ENCODE results near the gene FRMD1. TPM values are rescaled to one million over a fixed set of nuclear protein-coding genes. Genes with fewer than 3 reads are reported as not detected.

FRMD1 gene
- total and polyA plus RNA-seq, 10 of the 15 experiments (the other 5 are each of a cell fraction or from before 2014, with no cell fraction given), result not detected

DNA sequence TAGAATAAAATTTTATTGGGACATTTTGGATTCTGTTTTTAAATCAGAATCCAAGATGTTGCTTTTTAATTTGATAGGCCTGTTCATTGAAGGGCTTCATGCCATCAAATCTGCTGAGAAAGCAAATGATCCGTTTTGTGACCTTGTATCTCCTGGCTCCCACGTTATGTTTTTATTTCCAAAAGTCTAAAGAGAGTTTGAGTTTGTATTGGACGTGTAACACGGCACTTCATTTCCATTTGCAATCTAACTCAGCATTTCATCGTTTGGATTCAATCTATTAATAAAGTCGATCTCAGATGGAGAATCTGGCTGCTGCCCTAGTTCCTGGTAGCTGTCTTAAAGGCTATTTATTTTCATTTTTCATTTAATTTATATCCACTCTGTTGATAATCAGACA, 64.6 kb downstream of the FRMD1 start:
- ChIA-PET RAD21 (ENCODE audit: unreplicated experiment) (no interaction called here), POLR2A (no interaction called here), CTCF (no interaction called here), SMC1A (ENCODE audit: uncharacterized antibody, unreplicated experiment) (no interaction called here)
- BruUV-seq (replicated peaks), result no TSS peak
- DNase-seq (ENCODE audit: low read depth, low spot score) (no peak), FAIRE-seq (no peak), ATAC-seq (no peak)
- H3K36me3 ChIP-seq (ENCODE audit: control insufficient read depth in 2 of 2, insufficient read depth in 2 of 2, low read length in 1 of 2), result no peaks in the 10 kb centered on the region
- H3K9me3 ChIP-seq (replicated peaks; ENCODE audit: control insufficient read depth, insufficient read depth, low read length), result peaks cover 1% of the 10 kb centered on the region
- intact Hi-C loops (cut with micrococcal nuclease; ENCODE audit: unreplicated experiment) (no loop called here), in situ Hi-C loops (cut with MboI) (no loop called here)
- H3K4me1 ChIP-seq (ENCODE audit: control insufficient read depth, insufficient read depth, low read length), result no peaks in the 10 kb centered on the region
- no peak overlapping the region for H3K9ac ChIP-seq (ENCODE audit: control insufficient read depth, insufficient read depth, low read length)
- no peaks in the 10 kb centered on the region for H3K79me2 ChIP-seq (ENCODE audit: control insufficient read depth, insufficient read depth, low read length)
- no peaks in the 10 kb centered on the region for H3K27me3 ChIP-seq (replicated peaks in 1 of 2; ENCODE audit: control insufficient read depth in 2 of 2, insufficient read depth in 2 of 2, low read length in 1 of 2)
- WGBS (ENCODE audit: insufficient coverage, insufficient replicate concordance, low lambda C conversion rate, missing lambda C conversion rate), result 6% methylated on average over 6 of the region's 6 CpGs
- no peak overlapping the region for H3K4me2 ChIP-seq (ENCODE audit: control insufficient read depth, insufficient read depth)
- H3K4me3 ChIP-seq, result no peak overlapping the region
- H4K20me1 ChIP-seq (ENCODE audit: control insufficient read depth, insufficient read depth), result no peaks in the 10 kb centered on the region
- TF ChIP-seq LARP7 (IDR thresholded peaks at IDR 0.05) (no peak), ZSCAN29 (IDR thresholded peaks at IDR 0.05) (no peak), ZNF384 (IDR thresholded peaks at IDR 0.05; ENCODE audit: borderline replicate concordance, low read depth, low read length) (no peak), KAT2A (conservative IDR thresholded peaks at IDR 0.05; ENCODE audit: control insufficient read depth, low read depth, low read length) (no peak)
- TF ChIP-seq, protein P1, sequence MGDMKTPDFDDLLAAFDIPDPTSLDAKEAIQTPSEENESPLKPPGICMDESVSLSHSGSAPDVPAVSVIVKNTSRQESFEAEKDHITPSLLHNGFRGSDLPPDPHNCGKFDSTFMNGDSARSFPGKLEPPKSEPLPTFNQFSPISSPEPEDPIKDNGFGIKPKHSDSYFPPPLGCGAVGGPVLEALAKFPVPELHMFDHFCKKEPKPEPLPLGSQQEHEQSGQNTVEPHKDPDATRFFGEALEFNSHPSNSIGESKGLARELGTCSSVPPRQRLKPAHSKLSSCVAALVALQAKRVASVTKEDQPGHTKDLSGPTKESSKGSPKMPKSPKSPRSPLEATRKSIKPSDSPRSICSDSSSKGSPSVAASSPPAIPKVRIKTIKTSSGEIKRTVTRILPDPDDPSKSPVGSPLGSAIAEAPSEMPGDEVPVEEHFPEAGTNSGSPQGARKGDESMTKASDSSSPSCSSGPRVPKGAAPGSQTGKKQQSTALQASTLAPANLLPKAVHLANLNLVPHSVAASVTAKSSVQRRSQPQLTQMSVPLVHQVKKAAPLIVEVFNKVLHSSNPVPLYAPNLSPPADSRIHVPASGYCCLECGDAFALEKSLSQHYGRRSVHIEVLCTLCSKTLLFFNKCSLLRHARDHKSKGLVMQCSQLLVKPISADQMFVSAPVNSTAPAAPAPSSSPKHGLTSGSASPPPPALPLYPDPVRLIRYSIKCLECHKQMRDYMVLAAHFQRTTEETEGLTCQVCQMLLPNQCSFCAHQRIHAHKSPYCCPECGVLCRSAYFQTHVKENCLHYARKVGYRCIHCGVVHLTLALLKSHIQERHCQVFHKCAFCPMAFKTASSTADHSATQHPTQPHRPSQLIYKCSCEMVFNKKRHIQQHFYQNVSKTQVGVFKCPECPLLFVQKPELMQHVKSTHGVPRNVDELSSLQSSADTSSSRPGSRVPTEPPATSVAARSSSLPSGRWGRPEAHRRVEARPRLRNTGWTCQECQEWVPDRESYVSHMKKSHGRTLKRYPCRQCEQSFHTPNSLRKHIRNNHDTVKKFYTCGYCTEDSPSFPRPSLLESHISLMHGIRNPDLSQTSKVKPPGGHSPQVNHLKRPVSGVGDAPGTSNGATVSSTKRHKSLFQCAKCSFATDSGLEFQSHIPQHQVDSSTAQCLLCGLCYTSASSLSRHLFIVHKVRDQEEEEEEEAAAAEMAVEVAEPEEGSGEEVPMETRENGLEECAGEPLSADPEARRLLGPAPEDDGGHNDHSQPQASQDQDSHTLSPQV (IDR thresholded peaks at IDR 0.05), result no peak
- H2AFZ ChIP-seq (ENCODE audit: control insufficient read depth, low read depth, low read length), result no peak overlapping the region
- no peak overlapping the region for H3K27ac ChIP-seq (ENCODE audit: control insufficient read depth, insufficient read depth)
